Psoas muscle (tissue), 8 donors: ENCODE measurements around the gene SDHC. TPM values are rescaled to one million over a fixed set of nuclear protein-coding genes. Genes with fewer than 3 reads are reported as not detected.

Source experiments
- ATAC-seq, 4 donors: fragments of 200-7000 bp; cut with Tn5 transposase; one replicate each; pipeline ENCODE4 v1.9.1; 2020; ENCODE audit warnings: moderate library complexity in 3 of 4, mild to moderate bottlenecking in 2 of 4
- DNase-seq, 2 donors: peaks; one replicate each; pipeline ENCODE4 v3.0.0-alpha.2; 2020
- H3K27ac ChIP-seq: fragments of 200-600 bp; one replicate; pipeline ENCODE4 v1.8.0; 2022
- H3K27me3 ChIP-seq, 3 donors: fragments of 200-600 bp in 1 of 3; one replicate each; pipeline versions ENCODE4 v1.6.1 to v1.8.0; 2013 to 2022; ENCODE audit warnings: low read length in 2 of 3, mild to moderate bottlenecking in 2 of 3, moderate library complexity in 1 of 3; ENCODE audit not compliant: insufficient read depth in 3 of 3
- H3K36me3 ChIP-seq, 2 donors: fragments of 200-600 bp in 1 of 2; one replicate each; pipeline versions ENCODE4 v1.6.1 to v1.8.0; 2013 to 2022; ENCODE audit warnings: low read depth in 1 of 2, mild to moderate bottlenecking in 1 of 2, moderate library complexity in 1 of 2; ENCODE audit not compliant: insufficient read depth in 1 of 2
- H3K4me1 ChIP-seq: fragments of 200-600 bp; one replicate; pipeline ENCODE4 v1.8.0; 2022
- H3K4me3 ChIP-seq: fragments of 200-600 bp; one replicate; pipeline ENCODE4 v1.8.0; 2022; ENCODE audit warnings: mild to moderate bottlenecking
- H3K9me3 ChIP-seq: fragments of 200-600 bp; one replicate; pipeline ENCODE4 v1.8.0; 2022
- CTCF ChIP-seq: fragments of 200-600 bp; IDR thresholded peaks from one replicate; pipeline ENCODE4 v1.8.0; 2022; ENCODE audit warnings: antibody characterized with exemption
- WGBS, 3 donors: extraction: QIAGEN DNeasy Blood & Tissue Kit; methylation state at CpG; one replicate each; pipeline versions ENCODE4 v1.1.6 to v1.1.7; 2013; 5-methylcytosine and 5-hydroxymethylcytosine counted together
- intact Hi-C, 2 donors: fragments of 100-400 bp; cut with DNase I; formaldehyde crosslinking; loops; one replicate each; pipeline versions ENCODE4 v1.11.0 to v1.14.2; 2022
- polyA plus RNA-seq, 3 donors: library from polyadenylated mRNA; stranded (reverse); fragments of 200-250 nt; gene quantifications; one replicate each; pipeline ENCODE4 v1.2.3, GENCODE V29; 2013
- total RNA-seq, 4 donors: library from RNA; stranded (reverse); fragmentation: NEBNext Ultra II Directional in 2 of 4; extraction: Animal tissue kit (Norgen Biotek cat#: 25700) in 2 of 4; gene quantifications; one replicate each; pipeline versions ENCODE4 v1.2.1 to v1.2.4, GENCODE V29; 2021 to 2023
- donor health status: healthy with polysubstance abuse.
- donor health status: DM: no; HTN: no; CAD: no; lungs with moderate emphysema.
- donor health status: Bipolar disorder and iron deficiency.
- donor health status: healthy.
- donor health status: DM: yes; HTN: yes; CAD: no.
- donor health status: DM: no; HTN: no; CAD: no.
- donor health status: DM: no; HTN: no; CAD: no.
- donor health status: DM: yes; HTN: yes; CAD: no.

SDHC gene
- total and polyA plus RNA-seq, 7 donors: 183 to 362 (median 246) TPM

GRCh38 chr1:161299347-161299746 is 14.8 kb upstream of the SDHC start:
- WGBS, 3 donors: 72 to 77% (median 73%) methylated on average over 9 of the region's 9 CpGs
- no peak overlapping the region for H3K4me3 ChIP-seq
- DNase-seq (no peak), ATAC-seq (no peak)
- no peaks in the 10 kb centered on the region for H3K27me3 ChIP-seq
- H3K36me3 ChIP-seq: no peaks in the 10 kb centered on the region
- no peak for TF ChIP-seq CTCF
- no peak overlapping the region for H3K27ac ChIP-seq
- intact Hi-C loops: no loop called here
- no peaks in the 10 kb centered on the region for H3K9me3 ChIP-seq
- H3K4me1 ChIP-seq: no peaks in the 10 kb centered on the region

GRCh38 chr1:161300478-161300877 is 13.7 kb upstream of the SDHC start:
- DNase-seq (no peak), ATAC-seq (no peak)
- Histone ChIP-seq H3K9me3 (no peaks in the 10 kb centered on the region), H3K27me3 (peaks cover 0 to 1% (median 0%) of the 10 kb centered on the region in 3 donors), H3K4me1 (no peaks in the 10 kb centered on the region), H3K27ac (no peak overlapping the region), H3K36me3 (no peaks in the 10 kb centered on the region), H3K4me3 (no peak overlapping the region)
- intact Hi-C loops: no loop called here
- no peak for TF ChIP-seq CTCF
- 89 to 92% (median 90%) methylated on average over 4 of the region's 4 CpGs for whole genome bisulfite sequencing, 3 donors

DNA sequence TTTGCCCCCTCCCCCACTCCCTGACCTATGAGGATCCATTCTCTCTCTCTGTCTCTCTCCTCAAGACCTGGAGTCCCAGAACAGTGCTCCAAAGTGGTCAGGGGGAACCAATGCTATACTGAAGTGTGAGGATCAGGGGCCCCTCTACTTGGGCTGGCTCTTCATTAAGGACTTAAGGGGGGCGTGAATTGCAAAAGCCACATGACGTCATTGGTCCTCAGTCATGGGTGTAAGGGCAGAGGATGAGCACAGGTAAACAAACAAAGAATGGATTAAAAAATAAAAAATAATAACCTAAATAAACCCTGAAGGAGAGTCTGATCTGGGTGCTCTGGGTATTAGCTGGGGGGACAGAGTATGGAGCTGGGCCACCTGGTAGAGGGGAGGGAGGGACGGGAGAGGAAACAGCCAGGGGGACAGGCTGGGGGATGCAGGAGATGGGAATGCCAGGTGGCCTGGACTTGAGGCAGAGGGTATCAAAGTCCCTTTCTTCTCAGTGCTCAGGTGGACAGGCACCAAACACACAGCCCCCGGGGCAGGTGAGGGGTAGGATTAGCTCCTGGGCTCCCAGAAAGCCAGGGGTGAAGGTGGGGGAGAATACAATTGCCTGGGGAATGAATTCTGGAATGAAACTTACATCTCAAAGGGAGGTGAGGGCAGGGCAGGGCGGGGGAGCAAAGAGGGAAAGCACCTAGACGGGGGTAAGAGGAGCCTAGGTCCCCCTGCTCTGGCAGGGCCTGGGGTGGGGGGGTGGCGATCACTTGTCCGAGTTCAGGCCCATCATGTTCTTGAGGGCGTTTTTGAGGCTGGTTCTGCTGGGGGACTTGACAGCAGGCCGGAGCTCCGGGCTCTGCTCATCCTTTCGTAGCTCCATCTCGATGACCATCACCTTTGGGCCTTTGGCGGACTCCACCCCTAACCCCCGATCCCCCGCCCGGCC is 9.0 kb upstream of the SDHC start:
- TF ChIP-seq CTCF: no peak
- DNase-seq (no peak), ATAC-seq (peak in 1 of 4 donors; percentile 14)
- Histone ChIP-seq H3K27me3 (peaks cover 0 to 5% (median 0%) of the 10 kb centered on the region in 3 donors), H3K27ac (no peak overlapping the region), H3K36me3 (no peaks in the 10 kb centered on the region), H3K4me3 (peak overlapping the region; percentile 67), H3K9me3 (no peaks in the 10 kb centered on the region), H3K4me1 (no peaks in the 10 kb centered on the region)
- intact Hi-C loops: no loop called here
- 21 to 26% (median 22%) methylated on average over 17 of the region's 17 CpGs for WGBS, 3 donors

- H3K9me3 ChIP-seq: no peaks in the 10 kb centered on the region
- H3K27me3 ChIP-seq: peaks cover 0 to 5% (median 0%) of the 10 kb centered on the region in 3 donors
- ATAC-seq (peak; percentile 55 to 78 (median 62)), DNase-seq (peak; percentile 70 to 83)
- intact Hi-C loops: no loop called here
- 7 to 9% (median 8%) methylated on average over 29 to 31 of the region's 31 CpGs for WGBS, 3 donors
- no peaks in the 10 kb centered on the region for H3K36me3 ChIP-seq
- no peak for TF ChIP-seq CTCF
- no peaks in the 10 kb centered on the region for H3K4me1 ChIP-seq
- H3K4me3 ChIP-seq: peak overlapping the region; percentile 67
- peak overlapping the region; percentile 0 for H3K27ac ChIP-seq
Measured at GRCh38 chr1:161305867-161306519, 8.2 kb upstream of the SDHC start.
